Hippocampal formation (tissue), 2 donors: ENCODE data around the gene MAP4K3.
"Not testable (repeated sequence)": the region's sequence is repeated elsewhere in the genome, so short reads cannot be mapped to it uniquely, and the experiment has no call there.

Experiments
- DNase-seq, 2 donors: peaks; one replicate each; lab custom pipeline; 2025; lab: John Stamatoyannopoulos, UW

The MAP4K3 gene

DNA sequence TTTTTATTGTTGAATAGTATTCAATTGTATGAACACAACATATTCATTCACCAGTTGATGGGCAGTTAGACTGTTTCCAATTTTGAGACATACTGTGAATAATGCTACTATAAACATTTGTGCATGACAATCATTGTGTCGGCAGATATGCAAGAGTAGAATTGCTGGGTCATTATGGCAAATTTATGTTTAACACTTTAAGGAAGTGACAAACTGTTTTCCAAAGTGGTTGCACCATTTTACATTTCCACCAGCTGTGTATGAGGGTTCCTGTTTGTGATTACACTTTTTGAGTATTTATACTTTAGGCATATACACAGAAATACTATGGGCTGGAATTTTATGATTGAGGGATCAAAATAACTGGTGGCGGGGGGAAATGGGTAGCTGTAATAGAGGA lies 61.2 kb downstream of the MAP4K3 start:
- no peak for DNase-seq

DNA sequence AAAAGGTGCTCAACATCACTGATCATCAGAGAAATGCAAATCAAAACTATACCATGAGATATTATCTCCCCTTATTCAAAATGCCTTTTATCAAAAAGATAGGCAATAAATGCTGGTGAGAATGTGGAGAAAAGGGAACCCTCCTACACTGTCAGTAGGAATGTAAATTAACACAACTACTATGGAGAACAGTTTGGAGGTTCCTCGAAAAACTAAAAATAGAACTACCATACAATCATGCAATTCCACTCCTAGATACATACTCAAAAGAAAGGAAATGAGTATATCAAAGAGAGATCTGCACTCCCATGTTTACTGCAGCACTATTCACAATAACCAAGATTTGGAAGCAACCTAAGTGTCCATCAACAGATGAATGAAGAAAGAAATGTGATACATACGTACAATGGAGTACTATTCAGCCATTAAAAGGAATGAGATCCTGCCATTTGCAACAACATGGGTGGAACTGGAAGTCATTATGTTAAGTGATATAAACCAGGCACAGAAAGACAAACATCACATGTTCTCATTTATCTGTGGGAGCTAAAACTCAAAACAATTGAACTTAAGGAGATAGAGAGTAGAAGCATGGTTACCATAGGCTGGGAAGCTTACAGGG lies 63.8 kb downstream of the MAP4K3 start:
- no peak for DNase-seq

DNA sequence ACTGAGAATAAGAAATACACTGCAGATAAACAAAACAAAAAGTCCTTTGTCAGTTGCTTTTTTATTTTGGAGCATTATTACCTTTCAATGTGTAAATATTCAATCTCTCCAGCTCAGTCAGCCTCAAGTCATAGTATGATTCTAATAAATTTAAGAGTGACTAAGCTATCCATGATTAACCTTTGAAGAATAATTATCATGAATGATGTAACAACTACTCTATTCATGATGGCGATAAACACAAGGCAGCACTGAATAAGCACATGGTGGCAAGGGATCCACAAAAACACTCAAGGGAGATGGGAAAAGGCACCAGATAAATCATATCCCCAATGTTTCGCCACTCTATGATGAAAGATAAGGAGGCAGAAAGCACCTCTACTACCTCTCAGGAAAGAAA lies 67.0 kb downstream of the MAP4K3 start:
- DNase-seq, result no peak

DNA sequence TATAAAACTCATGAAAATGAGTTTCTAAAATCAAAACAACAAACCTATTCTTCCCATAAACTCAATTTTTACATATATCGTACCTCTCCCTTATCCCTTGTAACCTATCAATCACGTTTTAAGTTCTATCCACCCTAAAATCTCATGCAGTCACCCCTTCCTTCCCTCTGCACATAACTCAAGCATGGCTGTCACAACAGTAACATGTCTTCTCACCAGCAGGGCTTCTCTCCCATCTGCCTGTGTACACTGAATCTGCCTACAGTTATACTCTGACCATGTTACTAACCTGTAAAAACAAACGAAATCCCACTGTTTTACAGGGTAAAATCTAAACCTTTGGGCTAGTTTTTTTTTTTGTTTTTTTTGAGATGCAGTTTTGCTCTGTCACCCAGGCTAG lies 68.2 kb downstream of the MAP4K3 start:
- no peak for DNase-seq

DNA sequence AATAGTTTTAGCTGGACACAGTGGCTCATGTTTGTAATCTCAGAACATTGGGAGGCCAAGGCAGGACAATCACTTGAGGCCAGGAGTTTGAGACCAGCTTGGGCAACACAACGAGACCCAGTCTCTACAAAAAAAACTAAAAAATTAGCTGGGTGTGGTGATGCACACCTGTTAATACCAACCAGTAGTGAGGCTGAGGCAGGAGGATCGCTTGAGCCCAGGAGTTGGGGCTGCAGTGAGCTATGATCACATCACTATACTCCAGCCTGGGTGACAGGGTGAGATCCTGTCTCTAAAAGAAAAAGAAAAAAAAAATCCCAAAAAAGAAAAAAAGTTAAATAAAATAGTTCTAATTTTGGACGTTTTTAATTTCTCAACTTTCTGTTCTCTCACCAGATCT lies 68.7 kb downstream of the MAP4K3 start:
- DNase-seq, result no peak

DNA sequence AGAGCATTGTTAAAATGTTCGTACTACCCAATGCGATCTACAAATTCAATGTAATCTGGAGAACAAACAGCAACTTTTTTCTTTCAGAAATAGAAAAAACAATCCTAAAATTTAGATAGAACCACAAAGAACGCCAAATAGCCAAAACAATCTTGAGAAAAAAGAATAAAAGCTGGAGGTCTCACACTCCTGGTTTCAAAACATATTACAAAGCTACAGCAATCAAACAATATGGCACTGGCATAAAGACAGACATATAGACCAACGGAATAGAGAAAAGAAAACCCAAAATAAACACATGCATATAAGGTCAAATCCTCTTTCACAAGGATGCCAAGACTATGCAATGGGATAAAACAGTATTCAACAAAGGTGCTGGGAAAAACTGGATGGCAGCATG lies 74.5 kb downstream of the MAP4K3 start:
- DNase-seq, result no peak

DNA sequence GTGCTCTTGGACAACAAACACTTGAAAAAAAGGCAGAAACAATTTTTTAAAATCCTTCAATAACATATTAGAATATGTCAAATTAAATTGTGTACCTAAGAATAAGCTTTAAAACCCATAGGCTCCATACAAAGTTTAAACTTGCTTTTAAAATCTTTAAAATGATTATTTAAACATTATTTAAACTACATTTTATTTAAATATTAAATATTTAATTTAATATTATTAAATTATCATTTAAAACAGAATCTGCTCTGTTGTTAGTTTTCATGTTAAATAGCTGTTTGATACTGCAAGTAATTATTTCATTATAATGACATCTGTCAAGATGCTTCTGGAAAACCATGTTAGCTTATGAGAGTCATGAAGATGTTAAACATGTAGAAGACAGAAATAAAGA lies 75.6 kb downstream of the MAP4K3 start:
- DNase-seq, result no peak

DNA sequence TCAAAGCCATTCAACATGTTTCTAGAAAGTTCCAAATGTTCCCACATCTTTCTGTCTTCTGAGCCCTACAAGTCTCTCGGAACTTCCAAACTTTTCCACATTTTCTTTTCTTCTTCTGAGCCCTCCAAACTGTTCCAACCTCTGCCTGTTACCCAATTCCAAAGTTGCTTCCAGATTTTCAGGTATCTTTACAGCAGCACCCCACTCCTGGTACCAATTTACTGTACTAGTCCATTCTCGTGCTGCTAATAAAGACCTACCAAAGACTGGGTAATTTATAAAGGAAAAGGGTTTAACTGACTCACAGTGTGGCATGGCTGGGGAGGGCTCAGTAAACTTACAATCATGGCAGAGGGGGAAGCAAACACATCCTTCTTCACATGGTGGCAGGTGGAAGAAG lies 76.7 kb downstream of the MAP4K3 start:
- not testable (repeated sequence) for DNase-seq

DNA sequence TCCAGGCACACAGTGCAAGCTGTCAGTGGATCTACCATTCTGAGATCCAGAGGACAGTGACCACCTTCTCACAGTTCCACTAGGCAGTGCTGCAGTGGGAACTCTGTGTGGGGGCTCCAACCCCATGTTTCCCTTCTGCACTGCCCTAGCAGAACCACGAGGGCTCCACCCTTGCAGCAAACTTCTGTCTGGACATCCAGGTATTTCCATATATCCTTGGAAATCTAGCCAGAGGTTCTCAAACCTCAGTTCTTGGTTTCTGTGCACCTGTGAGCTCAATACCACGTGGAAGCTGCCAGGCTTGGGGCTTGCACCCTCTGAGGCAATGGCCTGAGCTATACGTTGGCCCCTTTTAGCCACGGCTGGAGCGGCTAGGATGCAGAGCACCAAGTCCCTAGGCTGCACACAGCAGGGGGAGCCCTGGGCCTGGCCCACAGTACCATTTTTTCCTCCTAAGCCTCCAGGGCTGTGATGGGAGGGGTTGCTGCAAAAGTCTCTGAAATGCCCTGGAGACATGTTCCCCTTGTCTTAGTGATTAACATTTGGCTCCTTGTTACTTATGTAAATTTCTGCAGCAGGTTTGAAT lies 77.5 kb downstream of the MAP4K3 start:
- no peak for DNase-seq

DNA sequence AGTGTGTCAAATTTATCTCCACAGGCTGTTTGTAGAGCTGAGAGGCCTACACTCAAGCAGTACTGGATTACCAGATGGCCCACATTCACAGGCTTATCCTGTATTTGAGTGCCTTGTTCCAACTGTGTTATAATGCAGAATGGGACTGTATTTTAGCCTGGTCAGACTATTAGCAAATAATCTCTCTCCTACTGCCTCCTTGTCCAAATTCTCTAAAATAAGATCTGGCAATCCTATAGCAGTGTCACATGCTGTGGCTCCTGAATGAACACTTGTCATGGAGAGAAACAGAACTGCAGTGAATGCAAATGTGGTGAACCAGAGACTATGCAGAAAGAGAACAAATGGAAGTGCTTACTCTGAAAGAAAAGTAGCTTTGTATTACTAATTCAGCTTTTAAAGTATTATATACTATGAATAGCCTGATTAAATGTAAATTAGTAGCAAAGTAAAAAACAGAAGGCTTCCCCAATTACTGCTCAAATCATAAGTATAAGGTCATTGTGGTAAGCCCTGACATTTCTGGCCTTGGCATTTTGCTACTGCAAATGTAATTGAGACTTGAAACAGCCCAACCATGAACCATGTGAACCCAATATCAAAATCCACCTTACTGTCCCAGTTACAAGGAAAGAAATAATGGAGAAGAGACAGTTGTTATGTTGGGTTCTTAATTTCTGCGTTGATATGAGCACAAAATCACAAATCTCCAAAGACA lies 80.0 kb downstream of the MAP4K3 start:
- peak; percentile 10 to 54 for DNase-seq

DNA sequence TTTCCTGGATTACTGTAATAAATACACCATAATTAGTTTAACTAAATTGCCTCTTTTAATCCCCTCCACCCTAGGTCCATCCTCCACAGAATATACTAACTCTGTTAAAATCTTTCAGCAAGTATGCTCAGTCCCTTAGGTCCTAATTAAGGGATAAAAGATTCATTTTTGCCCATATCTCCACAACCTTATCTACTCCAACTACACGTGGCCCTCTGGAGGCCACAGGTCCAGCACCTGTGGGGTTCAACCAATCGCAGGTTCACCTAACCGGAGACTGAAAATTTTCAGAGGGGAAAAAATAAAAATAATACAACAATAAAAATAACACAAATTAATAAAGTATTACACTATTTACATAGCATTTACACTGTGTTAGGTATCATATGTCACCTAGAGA lies 86.4 kb downstream of the MAP4K3 start:
- no peak for DNase-seq

DNA sequence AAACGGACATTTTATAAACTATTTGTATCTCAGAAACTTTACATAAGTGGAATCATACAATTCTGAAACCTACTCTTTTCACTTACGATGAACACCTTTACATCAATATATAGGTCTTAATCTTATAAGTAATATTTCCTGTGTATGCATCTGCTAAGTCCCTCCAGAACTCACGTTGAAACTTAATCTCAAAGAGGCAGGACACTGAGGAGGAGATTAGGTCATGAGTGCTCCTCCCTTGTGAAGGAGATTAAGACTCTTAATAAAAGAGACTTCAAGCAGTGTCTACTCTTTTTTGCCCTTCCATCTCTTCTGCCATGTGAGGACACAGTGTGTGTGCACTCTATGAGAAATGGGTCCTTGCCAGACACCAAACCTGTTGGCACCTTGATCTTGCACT lies 98.6 kb downstream of the MAP4K3 start:
- DNase-seq, result no peak

DNA sequence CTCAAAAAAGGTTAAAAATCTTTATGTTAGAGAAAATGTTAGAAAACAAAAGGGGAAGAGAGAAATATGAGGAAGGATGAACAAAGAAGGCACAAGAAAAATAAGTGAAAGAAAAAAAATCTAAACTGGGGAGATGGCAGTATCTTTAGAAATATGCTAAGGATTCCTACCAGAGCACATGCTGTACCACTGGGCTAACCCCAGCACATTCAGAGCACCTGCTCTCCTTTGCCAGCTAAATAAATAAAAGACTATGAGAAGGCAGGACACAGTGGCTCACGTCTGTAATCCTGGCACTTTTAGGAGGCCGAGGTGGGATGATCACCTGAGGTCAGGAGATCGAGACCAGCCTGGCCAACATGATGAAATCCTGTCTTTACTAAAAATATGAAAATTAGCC lies 101.2 kb downstream of the MAP4K3 start:
- DNase-seq, result no peak

DNA sequence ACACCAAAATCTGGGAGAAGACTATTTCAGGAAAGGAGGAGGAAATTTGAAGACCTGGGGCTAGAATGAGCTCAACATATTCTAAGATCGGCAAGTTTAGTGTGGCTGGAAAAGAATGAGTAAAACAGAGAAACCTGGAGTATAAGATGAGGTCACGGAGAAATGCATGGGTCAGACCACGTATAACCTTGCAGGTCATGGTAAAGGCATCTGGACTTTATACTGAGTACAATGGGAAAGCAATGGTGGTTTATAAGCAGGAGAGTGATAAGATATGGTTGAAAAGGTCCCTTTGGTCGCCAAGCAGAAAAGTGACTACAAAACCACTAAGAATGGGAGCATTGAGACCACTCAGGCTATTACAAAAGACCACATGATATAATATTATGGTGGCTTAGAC lies 102.1 kb downstream of the MAP4K3 start:
- no peak for DNase-seq

DNA sequence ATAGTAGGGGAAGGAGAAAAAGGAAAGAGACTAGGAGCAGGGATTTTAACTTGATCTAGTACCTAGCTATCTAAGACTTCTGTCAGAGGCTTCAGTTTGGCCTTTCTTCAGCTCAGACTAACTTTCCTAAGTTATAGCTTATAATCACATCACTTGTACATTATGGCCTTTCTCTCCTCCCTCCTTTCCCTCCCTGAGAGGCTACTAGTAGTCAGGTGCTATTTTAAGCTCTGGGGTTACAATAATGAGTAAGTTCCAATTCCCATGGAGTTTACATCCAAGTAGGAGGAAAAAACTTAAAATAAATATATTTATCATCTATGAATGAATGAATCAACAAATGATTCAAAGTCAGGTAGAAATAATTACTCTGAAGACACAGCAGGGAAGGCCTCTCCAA lies 102.6 kb downstream of the MAP4K3 start:
- no peak for DNase-seq

DNA sequence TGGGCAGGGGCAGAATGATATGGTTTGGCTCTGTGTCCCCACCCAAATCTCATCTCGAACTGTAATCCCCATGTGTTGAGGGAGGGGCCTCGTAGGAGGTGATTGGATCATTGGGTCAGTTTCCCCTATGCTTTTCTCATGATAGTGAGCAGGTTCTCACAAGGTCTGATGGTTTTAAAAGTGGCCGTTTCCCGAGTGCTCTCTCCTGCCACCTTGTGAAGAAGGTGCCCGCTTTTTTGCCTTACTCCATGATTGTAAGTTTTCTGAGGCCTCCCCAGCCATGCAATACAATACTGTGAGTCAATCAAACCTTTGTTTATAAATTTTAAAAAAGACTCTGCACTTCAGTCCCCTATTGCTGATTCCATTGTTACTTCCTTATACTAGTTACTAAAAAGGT lies 110.4 kb downstream of the MAP4K3 start:
- no peak for DNase-seq

DNA sequence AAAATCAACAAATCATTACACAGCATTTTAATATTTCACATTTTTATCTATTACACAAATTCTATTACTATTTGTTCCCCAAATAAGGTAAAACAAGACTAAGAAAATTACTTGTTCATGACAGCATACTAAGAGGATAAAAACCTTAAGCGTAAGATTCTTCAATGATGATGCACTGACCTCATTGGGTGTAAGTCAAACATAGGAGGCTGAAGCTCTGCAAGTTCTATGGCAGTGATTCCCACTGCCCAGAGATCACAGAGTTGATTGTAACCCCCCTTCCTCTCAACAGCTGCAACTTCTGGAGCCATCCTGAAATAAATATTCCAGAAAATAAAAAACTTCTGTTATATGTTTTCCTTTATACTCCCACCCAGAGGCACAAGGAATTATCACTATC lies 111.1 kb downstream of the MAP4K3 start:
- no peak for DNase-seq

DNA sequence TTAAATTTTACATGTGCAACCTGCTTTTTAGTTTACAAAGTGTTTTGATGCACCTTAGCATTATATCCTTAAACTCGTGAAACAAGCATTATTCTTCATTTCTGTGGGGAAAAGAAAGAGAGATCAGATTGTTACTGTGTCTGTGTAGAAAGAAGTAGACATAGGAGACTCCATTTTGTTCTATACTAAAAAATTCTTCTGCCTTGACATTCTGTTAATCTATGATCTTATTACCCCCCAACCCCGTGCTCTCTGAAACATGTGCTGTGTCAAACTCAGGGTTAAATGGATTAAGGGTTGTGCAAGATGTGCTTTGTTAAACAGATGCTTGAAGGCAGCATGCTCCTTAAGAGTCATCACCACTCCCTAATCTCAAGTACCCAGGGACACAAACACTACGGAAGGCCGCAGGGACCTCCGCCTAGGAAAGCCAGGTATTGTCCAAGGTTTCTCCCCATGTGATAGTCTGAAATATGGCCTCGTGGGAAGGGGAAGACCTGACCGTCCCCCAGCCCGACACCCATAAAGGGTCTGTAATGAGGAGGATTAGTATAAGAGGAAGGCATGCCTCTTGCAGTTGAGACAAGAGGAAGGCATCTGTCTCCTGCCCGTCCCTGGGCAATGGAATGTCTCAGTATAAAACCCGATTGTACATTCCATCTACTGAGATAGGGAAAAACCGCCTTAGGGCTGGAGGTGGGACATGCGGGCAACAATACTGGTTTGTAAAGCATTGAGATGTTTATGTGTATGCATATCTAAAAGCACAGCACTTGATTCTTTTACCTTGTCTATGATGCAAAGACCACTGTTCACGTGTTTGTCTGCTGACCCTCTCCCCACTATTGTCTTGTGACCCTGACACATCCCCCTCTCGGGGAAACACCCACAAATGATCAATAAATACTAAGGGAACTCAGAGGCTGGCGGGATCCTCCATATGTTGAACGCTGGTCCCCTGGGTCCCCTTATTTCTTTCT lies 115.7 kb downstream of the MAP4K3 start:
- DNase-seq, result not testable (repeated sequence)

DNA sequence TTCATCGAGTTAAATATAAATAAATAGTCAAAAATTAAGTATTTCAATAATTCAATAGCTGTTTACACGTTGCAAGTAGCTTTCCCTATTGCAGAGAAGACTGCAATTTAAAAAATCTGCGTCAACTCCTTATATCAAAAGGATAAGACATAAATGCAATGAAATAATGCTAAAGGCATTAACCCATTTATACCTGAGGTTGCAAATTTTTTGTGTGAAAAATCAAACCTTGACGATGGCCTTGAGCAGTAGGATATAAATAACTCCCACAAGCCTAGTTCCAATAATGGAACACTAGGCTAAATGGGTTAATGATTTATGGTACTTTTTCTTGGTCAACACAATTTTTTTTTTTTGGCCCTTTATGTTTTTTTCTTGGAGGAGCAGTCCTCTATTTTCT lies 116.9 kb downstream of the MAP4K3 start:
- DNase-seq, result no peak

DNA sequence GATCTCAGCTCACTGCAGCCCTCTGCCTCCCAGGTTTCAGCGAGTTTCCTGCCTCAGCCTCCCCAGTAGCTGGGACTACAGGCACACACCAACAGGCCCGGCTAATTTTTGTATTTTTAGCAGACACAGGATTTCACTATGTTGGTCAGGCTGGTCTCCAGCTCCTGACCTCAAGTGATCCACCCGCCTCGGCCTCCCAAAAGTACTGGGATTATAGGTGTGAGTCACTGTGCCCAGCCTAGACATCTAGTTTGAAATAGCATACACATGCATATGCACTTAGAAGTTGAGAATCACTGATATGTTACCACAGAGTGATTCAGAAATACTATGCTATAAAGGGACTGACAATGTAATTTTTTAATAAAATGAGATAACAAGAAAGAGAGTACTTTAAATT lies 123.5 kb downstream of the MAP4K3 start:
- no peak for DNase-seq

DNA sequence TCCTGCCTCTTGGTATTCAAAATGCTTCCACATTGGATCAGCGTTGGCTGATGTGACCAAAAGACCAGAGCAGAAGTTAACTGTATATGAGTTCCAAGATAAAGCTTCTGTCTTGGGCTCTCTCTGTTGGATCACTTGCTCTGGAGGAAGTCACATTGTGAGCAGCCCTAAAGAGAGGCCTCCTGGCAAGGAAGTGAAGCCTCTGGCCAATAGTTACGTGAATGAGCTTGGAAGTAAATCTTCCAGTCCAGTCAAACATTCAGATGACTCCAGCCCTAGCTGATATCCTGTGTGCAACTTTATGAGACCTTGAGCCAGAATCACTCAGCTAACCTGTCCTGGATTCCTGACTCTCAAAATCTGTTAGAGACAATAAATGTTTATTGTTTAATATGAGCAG lies 125.6 kb downstream of the MAP4K3 start:
- DNase-seq, result no peak

DNA sequence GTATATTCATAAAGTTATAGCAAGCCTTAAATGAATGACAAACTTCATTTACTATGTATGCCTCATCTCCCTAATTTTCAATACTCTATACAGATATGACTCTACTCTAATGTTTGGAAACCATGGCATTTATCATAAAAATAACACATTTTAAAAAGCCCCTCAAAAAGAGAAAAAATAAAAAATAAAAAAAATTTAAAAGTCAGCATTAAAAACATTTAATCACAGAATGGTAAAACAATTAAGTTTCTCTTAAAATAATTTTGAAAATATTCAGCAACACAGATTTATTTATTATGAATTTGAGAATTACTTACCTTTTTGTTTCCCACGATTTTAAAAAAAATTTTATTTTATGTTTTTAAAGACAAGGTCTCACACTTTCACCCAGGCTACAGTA lies 128.3 kb downstream of the MAP4K3 start:
- no peak for DNase-seq
